Measurements from ENCODE around the gene STEAP2.

The STEAP2 gene

DNA sequence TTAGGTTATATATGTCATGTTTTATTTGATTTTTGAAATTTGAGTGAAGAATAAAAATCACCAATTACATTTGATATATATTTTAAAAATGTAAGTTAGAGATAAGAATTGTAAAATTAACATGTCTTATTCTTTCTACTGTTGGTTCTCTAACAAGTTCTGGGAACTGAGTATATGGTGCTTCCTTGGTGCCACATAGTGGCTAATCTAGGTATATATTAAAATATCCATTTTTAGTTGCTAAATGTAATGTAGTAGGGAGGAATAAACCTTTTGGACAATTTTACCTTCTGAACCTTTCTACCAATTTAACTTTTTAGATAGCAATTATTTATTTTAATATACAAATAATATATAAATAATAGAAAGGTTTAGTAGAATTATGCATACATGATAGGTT is 50.9 kb downstream of the STEAP2 start:
- Histone ChIP-seq H2AFZ (ENCODE audit: low read depth, low read length) (no peak overlapping the region), H3K23ac (ENCODE audit: low read length in 2 of 2) (no peak overlapping the region), H4K91ac (ENCODE audit: low read length) (no peak overlapping the region), H3K18ac (ENCODE audit: low read depth in 1 of 2, low read length in 2 of 2) (no peak overlapping the region), H2BK15ac (ENCODE audit: low read depth, poor library complexity, severe bottlenecking) (no peak overlapping the region), H3K36me3 (ENCODE audit: control insufficient read depth in 1 of 2, insufficient read depth in 2 of 2, low read depth in 1 of 2, low read length in 2 of 2) (no peaks in the 10 kb centered on the region), H4K8ac (ENCODE audit: low read length) (no peak overlapping the region), H3K4me3 (ENCODE audit: insufficient read depth in 1 of 2, low read depth in 1 of 2, low read length in 2 of 2) (no peak overlapping the region), H3K27me3 (ENCODE audit: control insufficient read depth in 1 of 2, insufficient read depth in 1 of 2, low read length in 2 of 2) (peaks cover 0 to 2% of the 10 kb centered on the region in 2 experiments), H2BK120ac (ENCODE audit: low read depth, low read length) (no peak overlapping the region), H3K9me3 (ENCODE audit: control insufficient read depth, low read length) (no peaks in the 10 kb centered on the region), H3K4me1 (ENCODE audit: control insufficient read depth, insufficient read depth, low read depth, low read length) (no peaks in the 10 kb centered on the region), H3K27ac (ENCODE audit: low read length, poor library complexity, severe bottlenecking) (no peak overlapping the region), H3K9ac (ENCODE audit: low read length) (peak overlapping the region; percentile 67), H2BK12ac (ENCODE audit: low read length in 2 of 2) (no peak overlapping the region), H2AK5ac (ENCODE audit: low read length, severe bottlenecking) (no peak overlapping the region), H2BK5ac (ENCODE audit: low read depth, low read length, poor library complexity, severe bottlenecking) (no peak overlapping the region), H3K4me2 (ENCODE audit: low read length, poor library complexity, severe bottlenecking) (no peak overlapping the region), H3K79me1 (replicated peaks; ENCODE audit: low read length, poor library complexity, severe bottlenecking) (no peaks in the 10 kb centered on the region), H3K4ac (ENCODE audit: low read depth in 1 of 2, low read length in 2 of 2) (no peak overlapping the region), H3K14ac (ENCODE audit: low read length in 2 of 2) (no peak overlapping the region)
- DNase-seq: peak; percentile 20

DNA sequence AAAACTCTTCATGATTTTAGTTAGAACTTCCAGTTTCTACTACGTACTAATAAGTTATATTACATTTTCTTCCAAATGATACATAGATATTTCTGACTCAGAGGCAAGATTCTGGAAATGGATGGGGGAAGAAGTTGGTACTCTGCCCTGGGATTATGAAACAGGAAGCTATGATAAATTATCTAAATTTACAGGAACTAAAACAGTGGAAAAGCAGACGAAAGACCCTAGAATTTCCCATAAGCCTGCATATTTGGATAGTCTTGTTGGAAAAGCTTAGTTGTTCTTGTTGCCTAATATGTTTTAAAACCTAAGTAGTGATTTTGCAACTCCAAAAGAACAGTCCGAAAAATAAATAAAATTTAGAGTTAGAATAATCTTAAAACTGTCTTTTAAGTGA is 55.3 kb downstream of the STEAP2 start:
- no peak overlapping the region for H4K8ac ChIP-seq (ENCODE audit: low read length)
- no peak overlapping the region for H2BK12ac ChIP-seq (ENCODE audit: low read length in 2 of 2)
- no peak overlapping the region for H3K18ac ChIP-seq (ENCODE audit: low read depth in 1 of 2, low read length in 2 of 2)
- peak overlapping the region in 1 of 2 experiments; percentile 63 for H3K4me3 ChIP-seq (ENCODE audit: insufficient read depth in 1 of 2, low read depth in 1 of 2, low read length in 2 of 2)
- no peak overlapping the region for H2AFZ ChIP-seq (ENCODE audit: low read depth, low read length)
- no peaks in the 10 kb centered on the region for H3K9me3 ChIP-seq (ENCODE audit: control insufficient read depth, low read length)
- DNase-seq: no peak
- no peak overlapping the region for H2BK5ac ChIP-seq (ENCODE audit: low read depth, low read length, poor library complexity, severe bottlenecking)
- no peak overlapping the region for H3K14ac ChIP-seq (ENCODE audit: low read length in 2 of 2)
- peaks cover 0 to 3% of the 10 kb centered on the region in 2 experiments for H3K27me3 ChIP-seq (ENCODE audit: control insufficient read depth in 1 of 2, insufficient read depth in 1 of 2, low read length in 2 of 2)
- no peak overlapping the region for H2BK15ac ChIP-seq (ENCODE audit: low read depth, poor library complexity, severe bottlenecking)
- H3K4ac ChIP-seq (ENCODE audit: low read depth in 1 of 2, low read length in 2 of 2): no peak overlapping the region
- H3K27ac ChIP-seq (ENCODE audit: low read length, poor library complexity, severe bottlenecking): no peak overlapping the region
- no peak overlapping the region for H3K23ac ChIP-seq (ENCODE audit: low read length in 2 of 2)
- H3K9ac ChIP-seq (ENCODE audit: low read length): peak overlapping the region; percentile 85
- no CpG with 5 or more reads among the region's 3 CpGs for WGBS
- no peak overlapping the region for H2AK5ac ChIP-seq (ENCODE audit: low read length, severe bottlenecking)
- no peaks in the 10 kb centered on the region for H3K4me1 ChIP-seq (ENCODE audit: control insufficient read depth, insufficient read depth, low read depth, low read length)
- H3K79me1 ChIP-seq (replicated peaks; ENCODE audit: low read length, poor library complexity, severe bottlenecking): no peaks in the 10 kb centered on the region
- no peak overlapping the region for H4K91ac ChIP-seq (ENCODE audit: low read length)
- H2BK120ac ChIP-seq (ENCODE audit: low read depth, low read length): no peak overlapping the region
- no peaks in the 10 kb centered on the region for H3K36me3 ChIP-seq (ENCODE audit: control insufficient read depth in 1 of 2, insufficient read depth in 2 of 2, low read depth in 1 of 2, low read length in 2 of 2)
- no peak overlapping the region for H3K4me2 ChIP-seq (ENCODE audit: low read length, poor library complexity, severe bottlenecking)

DNA sequence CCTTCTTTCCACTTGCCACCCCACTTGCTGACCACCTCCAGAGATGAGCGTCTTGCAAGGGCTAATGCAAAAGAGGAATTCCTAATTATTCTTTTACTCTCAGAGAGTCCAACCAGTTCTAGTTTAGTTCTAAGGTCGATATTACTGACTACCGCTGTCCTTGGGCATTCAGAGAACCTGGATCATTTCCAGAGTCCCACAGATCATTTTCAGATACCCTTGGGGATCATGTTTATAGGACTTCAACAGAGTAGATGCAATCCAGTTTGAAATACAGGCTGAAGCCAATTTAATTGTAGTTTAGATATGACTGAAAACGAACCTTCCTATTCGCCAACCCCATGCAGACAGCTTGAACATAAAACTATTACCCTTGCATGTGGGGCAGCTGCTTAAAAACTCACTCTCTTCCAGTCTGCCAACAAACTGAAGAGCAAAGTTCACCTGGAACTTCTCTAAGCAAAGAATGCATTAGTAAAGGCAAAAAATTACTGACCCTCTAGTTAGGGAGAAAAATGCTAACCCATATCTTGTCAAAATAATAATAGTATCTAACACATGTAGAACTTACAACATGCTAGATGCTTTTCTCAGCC is 55.8 kb downstream of the STEAP2 start:
- Histone ChIP-seq H3K4ac (ENCODE audit: low read depth in 1 of 2, low read length in 2 of 2) (no peak overlapping the region), H3K9me3 (ENCODE audit: control insufficient read depth, low read length) (no peaks in the 10 kb centered on the region), H3K4me2 (ENCODE audit: low read length, poor library complexity, severe bottlenecking) (no peak overlapping the region), H3K18ac (ENCODE audit: low read depth in 1 of 2, low read length in 2 of 2) (no peak overlapping the region), H2AK5ac (ENCODE audit: low read length, severe bottlenecking) (no peak overlapping the region), H4K8ac (ENCODE audit: low read length) (no peak overlapping the region), H3K27me3 (ENCODE audit: control insufficient read depth in 1 of 2, insufficient read depth in 1 of 2, low read length in 2 of 2) (peaks cover 0 to 3% of the 10 kb centered on the region in 2 experiments), H2BK120ac (ENCODE audit: low read depth, low read length) (no peak overlapping the region), H3K4me1 (ENCODE audit: control insufficient read depth, insufficient read depth, low read depth, low read length) (no peaks in the 10 kb centered on the region), H3K14ac (ENCODE audit: low read length in 2 of 2) (no peak overlapping the region), H2BK5ac (ENCODE audit: low read depth, low read length, poor library complexity, severe bottlenecking) (no peak overlapping the region), H3K27ac (ENCODE audit: low read length, poor library complexity, severe bottlenecking) (no peak overlapping the region), H3K9ac (ENCODE audit: low read length) (peak overlapping the region; percentile 85), H2AFZ (ENCODE audit: low read depth, low read length) (no peak overlapping the region), H2BK15ac (ENCODE audit: low read depth, poor library complexity, severe bottlenecking) (no peak overlapping the region), H2BK12ac (ENCODE audit: low read length in 2 of 2) (no peak overlapping the region), H3K4me3 (ENCODE audit: insufficient read depth in 1 of 2, low read depth in 1 of 2, low read length in 2 of 2) (peak overlapping the region in 1 of 2 experiments; percentile 63), H3K23ac (ENCODE audit: low read length in 2 of 2) (no peak overlapping the region), H3K36me3 (ENCODE audit: control insufficient read depth in 1 of 2, insufficient read depth in 2 of 2, low read depth in 1 of 2, low read length in 2 of 2) (no peaks in the 10 kb centered on the region), H3K79me1 (replicated peaks; ENCODE audit: low read length, poor library complexity, severe bottlenecking) (no peaks in the 10 kb centered on the region), H4K91ac (ENCODE audit: low read length) (no peak overlapping the region)
- 96% methylated on average over 5 of the region's 5 CpGs for WGBS
- no peak for DNase-seq

DNA sequence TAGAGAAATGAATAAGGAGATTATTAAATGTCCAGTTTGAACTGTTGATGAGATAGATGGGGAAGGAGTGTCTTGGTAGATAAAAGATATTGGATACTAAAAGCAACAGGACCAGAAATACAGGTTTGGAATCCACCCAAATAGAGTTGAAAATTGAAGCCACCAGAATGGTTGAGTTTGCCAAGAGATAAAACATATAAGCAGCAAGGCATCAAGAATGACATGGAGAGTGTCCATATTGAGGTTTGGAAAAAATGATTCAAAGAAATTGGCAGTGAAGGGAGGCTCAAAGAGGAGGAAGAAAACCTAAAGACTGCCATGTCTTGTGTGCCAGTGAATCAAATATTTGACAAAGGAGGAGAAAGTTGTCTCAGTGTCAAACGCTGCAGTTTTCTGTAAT is 57.6 kb downstream of the STEAP2 start:
- no peaks in the 10 kb centered on the region for H3K79me1 ChIP-seq (replicated peaks; ENCODE audit: low read length, poor library complexity, severe bottlenecking)
- no peak overlapping the region for H4K8ac ChIP-seq (ENCODE audit: low read length)
- no peak overlapping the region for H4K91ac ChIP-seq (ENCODE audit: low read length)
- H3K9me3 ChIP-seq (ENCODE audit: control insufficient read depth, low read length): no peaks in the 10 kb centered on the region
- WGBS: 68% methylated on average over 1 of the region's 1 CpG
- H3K27me3 ChIP-seq (ENCODE audit: control insufficient read depth in 1 of 2, insufficient read depth in 1 of 2, low read length in 2 of 2): peaks cover 0 to 3% of the 10 kb centered on the region in 2 experiments
- no peaks in the 10 kb centered on the region for H3K4me1 ChIP-seq (ENCODE audit: control insufficient read depth, insufficient read depth, low read depth, low read length)
- H2BK120ac ChIP-seq (ENCODE audit: low read depth, low read length): no peak overlapping the region
- no peak overlapping the region for H3K27ac ChIP-seq (ENCODE audit: low read length, poor library complexity, severe bottlenecking)
- H2BK5ac ChIP-seq (ENCODE audit: low read depth, low read length, poor library complexity, severe bottlenecking): no peak overlapping the region
- DNase-seq: no peak
- no peak overlapping the region for H3K9ac ChIP-seq (ENCODE audit: low read length)
- no peaks in the 10 kb centered on the region for H3K36me3 ChIP-seq (ENCODE audit: control insufficient read depth in 1 of 2, insufficient read depth in 2 of 2, low read depth in 1 of 2, low read length in 2 of 2)
- H2AFZ ChIP-seq (ENCODE audit: low read depth, low read length): no peak overlapping the region
- no peak overlapping the region for H3K4ac ChIP-seq (ENCODE audit: low read depth in 1 of 2, low read length in 2 of 2)
- H3K18ac ChIP-seq (ENCODE audit: low read depth in 1 of 2, low read length in 2 of 2): no peak overlapping the region
- H3K4me2 ChIP-seq (ENCODE audit: low read length, poor library complexity, severe bottlenecking): no peak overlapping the region
- H2BK12ac ChIP-seq (ENCODE audit: low read length in 2 of 2): no peak overlapping the region
- no peak overlapping the region for H2AK5ac ChIP-seq (ENCODE audit: low read length, severe bottlenecking)
- H2BK15ac ChIP-seq (ENCODE audit: low read depth, poor library complexity, severe bottlenecking): no peak overlapping the region
- no peak overlapping the region for H3K23ac ChIP-seq (ENCODE audit: low read length in 2 of 2)
- H3K14ac ChIP-seq (ENCODE audit: low read length in 2 of 2): no peak overlapping the region
- H3K4me3 ChIP-seq (ENCODE audit: insufficient read depth in 1 of 2, low read depth in 1 of 2, low read length in 2 of 2): no peak overlapping the region

Measured in mesenchymal stem cell (in vitro differentiated cells and primary cell).